HCT116 (cell line): ENCODE data around the gene ENTPD8. TPM values are rescaled to one million over a fixed set of nuclear protein-coding genes. Genes with fewer than 3 reads are reported as not detected.

Experiments
- ATAC-seq: fragments of 200-7000 bp; cut with Tn5 transposase; 2 replicates; pipeline ENCODE4 v1.9.1; 2020; ENCODE audit warnings: mild to moderate bottlenecking, moderate library complexity
- BruUV-seq: library from RNA; stranded (reverse); fragments of 400-500 nt; replicated peaks from 2 replicates; lab custom pipeline; 2021; lab: Mats Ljungman, UMichigan
- CTCF ChIA-PET: fragments of 300-600 bp; sonication (Branson Sonifier 250); formaldehyde crosslinking; loops from one replicate; lab custom pipeline; 2021; ENCODE audit warnings: antibody characterized with exemption; lab: Charles Lee
- POLR2A ChIA-PET: fragments of 300-600, 350-600 bp; sonication (Branson Sonifier 250); formaldehyde crosslinking; loops from one replicate; lab custom pipeline; 2021; ENCODE audit warnings: antibody characterized with exemption; lab: Charles Lee
- RAD21 ChIA-PET, 2 experiments: fragments of 300-600 bp; sonication (Branson Sonifier 250); formaldehyde crosslinking; loops; one replicate each; lab custom pipeline; 2023; ENCODE audit warnings: low total read pairs in 2 of 2; ENCODE audit not compliant: uncharacterized antibody in 2 of 2, unreplicated experiment in 2 of 2, low non-redundant PET in 1 of 2; lab: Charles Lee
- DNase-seq: peaks from one replicate; pipeline ENCODE4 v3.0.0-alpha.2; 2010; ENCODE audit warnings: low read depth, low spot score
- H2AFZ ChIP-seq: fragments of 200-600 bp; shearing (Covaris generic), sonication (generic); 2 replicates; pipeline ENCODE4 v1.6.1; 2017; ENCODE audit warnings: low read depth, mixed run types, mixed read lengths, antibody characterized with exemption, low read length; ENCODE audit not compliant: poor library complexity, severe bottlenecking
- H3K27ac ChIP-seq: 2 replicates; pipeline ENCODE4 v1.5.1; 2012; ENCODE audit warnings: low read depth, low read length
- H3K27me3 ChIP-seq: fragments of 200-600 bp; sonication (generic); 2 replicates; pipeline ENCODE4 v1.6.1; 2016; ENCODE audit warnings: mixed run types, low read length, mixed read lengths; ENCODE audit not compliant: insufficient read depth
- H3K36me3 ChIP-seq, 2 experiments: fragments of 200-500 bp in 1 of 2; fragments of 200-600 bp in 1 of 2; sonication (Bioruptor generic) in 1 of 2; sonication (generic) in 1 of 2; 2 replicates each; pipeline versions ENCODE4 v1.5.1 to v1.6.1; 2014 to 2016; ENCODE audit warnings: low read length in 2 of 2, inconsistent platforms in 1 of 2, mixed read lengths in 1 of 2, mixed run types in 1 of 2; ENCODE audit not compliant: insufficient read depth in 2 of 2, control insufficient read depth in 1 of 2
- H3K4me1 ChIP-seq, 2 experiments: fragments of 200-600 bp in 1 of 2; sonication (generic) in 1 of 2; 2 replicates each; pipeline versions ENCODE4 v1.5.1 to v1.6.1; 2012 to 2017; ENCODE audit warnings: low read length in 2 of 2, inconsistent platforms in 1 of 2, mild to moderate bottlenecking in 1 of 2, mixed read lengths in 1 of 2, mixed run types in 1 of 2, moderate library complexity in 1 of 2; ENCODE audit not compliant: insufficient read depth in 2 of 2, control insufficient read depth in 1 of 2
- H3K4me2 ChIP-seq: fragments of 200-600 bp; sonication (generic); 2 replicates; pipeline ENCODE4 v1.6.1; 2017; ENCODE audit warnings: mixed run types, low read length, mixed read lengths
- H3K4me3 ChIP-seq, 2 experiments: fragments of 200-600 bp in 1 of 2; sonication (generic) in 1 of 2; replicated peaks in 1 of 2; 2 replicates each; pipeline ENCODE4 v1.5.1; 2011 to 2016; ENCODE audit warnings: low read length in 2 of 2, control low read depth in 1 of 2, low read depth in 1 of 2, mild to moderate bottlenecking in 1 of 2, mixed read lengths in 1 of 2, mixed run types in 1 of 2
- H3K79me2 ChIP-seq: fragments of 200-600 bp; sonication (generic); 2 replicates; pipeline ENCODE4 v1.6.1; 2017; ENCODE audit warnings: mild to moderate bottlenecking, mixed run types, low read length, moderate library complexity, mixed read lengths; ENCODE audit not compliant: insufficient read depth
- H3K9ac ChIP-seq: fragments of 200-600 bp; sonication (generic); 2 replicates; pipeline ENCODE4 v1.6.1; 2016; ENCODE audit warnings: low read length, mixed read lengths
- H3K9me2 ChIP-seq: fragments of 200-600 bp; sonication (generic), shearing (Covaris generic); 2 replicates; pipeline ENCODE4 v1.6.1; 2017; ENCODE audit warnings: mixed run types, mild to moderate bottlenecking, moderate library complexity; ENCODE audit not compliant: insufficient read depth
- H3K9me3 ChIP-seq, 2 experiments: fragments of 200-500 bp in 1 of 2; fragments of 200-600 bp in 1 of 2; sonication (Bioruptor generic) in 1 of 2; sonication (generic) in 1 of 2; 2 replicates each; pipeline ENCODE4 v1.6.1; 2014 to 2017; ENCODE audit warnings: low read length in 2 of 2, mixed read lengths in 2 of 2, inconsistent platforms in 1 of 2, low read depth in 1 of 2, mild to moderate bottlenecking in 1 of 2, mixed run types in 1 of 2, moderate library complexity in 1 of 2; ENCODE audit not compliant: control insufficient read depth in 1 of 2, insufficient read depth in 1 of 2
- H4K20me1 ChIP-seq: fragments of 200-600 bp; sonication (generic), shearing (Covaris generic); 2 replicates; pipeline ENCODE4 v1.6.1; 2017; ENCODE audit warnings: mixed run types, mild to moderate bottlenecking, moderate library complexity; ENCODE audit not compliant: insufficient read depth
- CBX3 ChIP-seq: IDR thresholded peaks from 2 replicates; pipeline ENCODE4 v1.6.1; 2012; ENCODE audit warnings: low read depth
- EGR1 ChIP-seq: IDR thresholded peaks from 2 replicates; pipeline ENCODE4 v1.6.1; 2012; ENCODE audit warnings: low read depth
- ELF1 ChIP-seq: IDR thresholded peaks from 2 replicates; pipeline ENCODE4 v1.6.1; 2012; ENCODE audit warnings: low read depth, borderline replicate concordance
- EZH2 ChIP-seq: fragments of 200-600 bp; sonication (generic); IDR thresholded peaks from 2 replicates; pipeline ENCODE4 v1.6.1; 2017; ENCODE audit warnings: antibody characterized with exemption, mixed run types
- FOSL1 ChIP-seq: IDR thresholded peaks from 2 replicates; pipeline ENCODE4 v1.6.1; 2012; ENCODE audit warnings: low read depth
- JUND ChIP-seq: IDR thresholded peaks from 2 replicates; pipeline ENCODE4 v1.6.1; 2012
- MAX ChIP-seq: IDR thresholded peaks from 2 replicates; pipeline ENCODE4 v1.6.1; 2012
- REST ChIP-seq: IDR thresholded peaks from 2 replicates; pipeline ENCODE4 v1.6.1; 2012; ENCODE audit warnings: low read depth
- SIN3A ChIP-seq: IDR thresholded peaks from 2 replicates; pipeline ENCODE4 v1.6.1; 2012; ENCODE audit warnings: low read depth
- SP1 ChIP-seq: IDR thresholded peaks from 2 replicates; pipeline ENCODE4 v1.6.1; 2012; ENCODE audit warnings: low read depth
- SRF ChIP-seq: IDR thresholded peaks from 2 replicates; pipeline ENCODE4 v1.6.1; 2012; ENCODE audit warnings: low read depth
- YY1 ChIP-seq: IDR thresholded peaks from 2 replicates; pipeline ENCODE4 v1.6.1; 2011; ENCODE audit warnings: low read length, low read depth, moderate library complexity, mild to moderate bottlenecking; ENCODE audit not compliant: insufficient replicate concordance; ENCODE audit errors: extremely low read depth
- ZFX ChIP-seq: fragments of 450-650 bp; IDR thresholded peaks from 2 replicates; pipeline ENCODE4 v1.6.1; 2017
- intact Hi-C: fragments of 100-400 bp; cut with micrococcal nuclease; formaldehyde crosslinking; loops from 2 replicates; pipeline ENCODE4 v1.10.0; 2022
- total RNA-seq: library from RNA; stranded (reverse); gene quantifications from one replicate; pipeline ENCODE4 v1.2.1, GENCODE V29; 2021; ENCODE audit not compliant: unreplicated experiment

Gene ENTPD8
- total RNA-seq, 1 experiment from 2014 or later = 1.7 TPM

GRCh38 chr9:137463931-137464290 is 22.8 kb upstream of the ENTPD8 start:
- Histone ChIP-seq H3K79me2 (no peaks in the 10 kb centered on the region), H3K27me3 (no peaks in the 10 kb centered on the region), H3K36me3 (no peaks in the 10 kb centered on the region), H2AFZ (no peak overlapping the region), H3K4me1 (peaks cover 13 to 28% of the 10 kb centered on the region in 2 experiments), H3K4me2 (no peak overlapping the region), H3K27ac (no peak overlapping the region), H3K9me3 (no peaks in the 10 kb centered on the region), H4K20me1 (no peaks in the 10 kb centered on the region), H3K9me2 (no peaks in the 10 kb centered on the region), H3K9ac (no peak overlapping the region), H3K4me3 (no peak overlapping the region)
- ChIA-PET POLR2A (no interaction called here), CTCF (no interaction called here), RAD21 (no interaction called here)
- no peak for TF ChIP-seq FOSL1
- no peak for TF ChIP-seq ELF1
- no peak for TF ChIP-seq SP1
- TF ChIP-seq MAX = no peak
- no peak for TF ChIP-seq SRF
- no peak for TF ChIP-seq YY1
- TF ChIP-seq REST = no peak
- TF ChIP-seq ZFX = no peak
- TF ChIP-seq JUND = no peak
- TF ChIP-seq SIN3A = no peak
- no peak for TF ChIP-seq EZH2
- no peak for TF ChIP-seq CBX3
- TF ChIP-seq EGR1 = no peak
- DNase-seq (no peak), ATAC-seq (no peak)
- intact Hi-C loops = no loop called here
- BruUV-seq = no TSS peak
